Stimulated activated CD8-positive, alpha-beta memory T cell treated with anti-CD3 and anti-CD28 coated beads, Interleukin-12 subunit alpha, Interleukin-12 subunit beta, amount 100 ng/mL, for 24 hours (primary cell): ENCODE measurements around the gene BICDL2.
"Not testable (repeated sequence)": the region's sequence is repeated elsewhere in the genome, so short reads cannot be mapped to it uniquely, and the experiment has no call there.

Source experiments
- DNase-seq: peaks from one replicate; pipeline ENCODE4 v3.0.0-alpha.2; 2020; ENCODE audit errors: extremely low read depth

The BICDL2 gene

DNA sequence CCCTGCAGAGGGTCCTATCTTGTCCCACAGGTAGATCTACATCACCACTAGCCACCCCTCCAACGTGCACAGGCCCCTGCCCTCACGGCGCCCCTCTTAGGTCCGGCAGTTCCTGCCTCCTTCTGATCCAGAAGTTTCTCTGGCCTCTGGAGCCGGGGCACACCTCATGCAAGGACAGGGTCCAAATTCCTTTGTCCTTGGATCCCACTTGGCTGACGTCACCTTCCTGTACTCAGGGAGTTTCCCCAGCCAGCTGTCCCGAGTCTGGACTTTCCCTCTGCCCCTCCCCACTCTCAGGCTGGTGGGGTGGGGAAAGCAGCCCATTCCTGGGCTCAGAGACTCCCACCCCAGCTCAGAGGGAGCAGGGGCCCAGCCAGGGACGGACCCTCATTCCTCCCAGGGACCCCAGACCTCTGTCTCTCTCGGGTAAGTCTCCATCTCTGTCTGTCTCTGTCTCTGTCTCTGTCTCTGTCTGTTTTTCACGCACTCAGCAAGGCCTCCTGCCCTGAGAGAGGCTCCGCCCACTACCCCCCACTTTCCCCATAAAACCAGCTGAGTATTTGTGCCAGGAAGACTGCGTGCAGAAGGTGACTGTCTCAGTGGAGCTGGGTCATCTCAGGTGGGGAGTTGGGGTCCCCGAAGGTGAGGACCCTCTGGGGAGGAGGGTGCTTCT, 28.5 kb upstream of the BICDL2 start, which contains the start of gene IL32:
TSS of gene IL32 (plus strand) at position 572 of the 673 bp plus-strand sequence. CDS start 172 bp downstream, outside the sequence.
- DNase-seq: no peak

DNA sequence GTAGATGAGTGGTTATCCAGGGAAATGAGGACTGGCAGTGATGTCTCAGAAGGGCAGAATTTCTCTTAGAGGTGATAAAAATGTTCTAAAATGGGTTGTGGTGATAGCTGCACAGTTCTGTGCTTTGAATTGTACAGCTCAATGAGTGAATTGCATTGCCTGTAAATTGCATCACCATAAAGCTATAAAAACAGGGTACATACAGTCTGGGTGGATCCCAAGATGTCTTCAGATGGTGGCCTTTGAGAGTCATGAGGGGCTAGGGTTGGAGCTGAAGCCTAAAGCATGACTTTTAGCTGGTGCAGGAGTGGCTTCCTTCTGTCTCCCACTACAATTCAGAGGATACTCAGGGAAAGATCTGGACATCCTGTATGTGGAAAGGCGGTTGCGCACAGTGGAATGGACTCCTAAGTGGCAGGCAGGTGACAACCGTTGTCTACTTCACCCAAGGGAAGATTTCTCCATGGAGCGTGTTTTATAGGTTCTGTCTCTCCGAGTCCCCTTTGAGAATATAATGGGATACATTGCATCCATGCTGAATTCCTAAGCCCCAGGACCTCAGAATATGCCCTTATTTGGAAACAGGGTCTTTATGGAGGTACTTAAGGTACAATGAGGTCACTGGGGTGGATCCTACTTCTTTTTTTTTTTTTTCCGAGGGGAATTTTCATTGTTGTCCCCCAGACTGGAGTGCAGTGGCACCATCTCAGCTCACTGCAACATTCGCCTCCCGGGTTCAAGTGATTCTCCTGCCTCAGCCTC, 27.1 kb upstream of the BICDL2 start:
- no peak for DNase-seq

DNA sequence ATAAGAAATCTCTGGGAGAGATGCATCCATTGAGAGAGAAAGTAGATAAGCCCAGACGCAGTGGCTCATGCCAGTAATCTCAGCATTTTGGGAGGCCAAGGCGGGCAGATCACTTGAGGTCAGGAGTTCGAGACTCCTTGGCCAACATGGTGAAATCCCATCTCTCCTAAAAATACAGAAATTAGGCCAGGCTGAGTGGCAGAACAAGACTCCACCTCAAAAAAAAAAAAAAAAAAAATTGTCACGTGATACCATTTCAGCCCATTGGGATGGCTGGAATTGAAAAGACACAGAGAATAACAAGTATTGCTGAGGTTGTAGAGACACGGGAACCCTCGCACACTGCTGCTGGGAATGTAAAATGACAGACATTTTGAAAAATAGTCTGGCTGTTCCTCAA, 25.8 kb upstream of the BICDL2 start:
- no peak for DNase-seq

DNA sequence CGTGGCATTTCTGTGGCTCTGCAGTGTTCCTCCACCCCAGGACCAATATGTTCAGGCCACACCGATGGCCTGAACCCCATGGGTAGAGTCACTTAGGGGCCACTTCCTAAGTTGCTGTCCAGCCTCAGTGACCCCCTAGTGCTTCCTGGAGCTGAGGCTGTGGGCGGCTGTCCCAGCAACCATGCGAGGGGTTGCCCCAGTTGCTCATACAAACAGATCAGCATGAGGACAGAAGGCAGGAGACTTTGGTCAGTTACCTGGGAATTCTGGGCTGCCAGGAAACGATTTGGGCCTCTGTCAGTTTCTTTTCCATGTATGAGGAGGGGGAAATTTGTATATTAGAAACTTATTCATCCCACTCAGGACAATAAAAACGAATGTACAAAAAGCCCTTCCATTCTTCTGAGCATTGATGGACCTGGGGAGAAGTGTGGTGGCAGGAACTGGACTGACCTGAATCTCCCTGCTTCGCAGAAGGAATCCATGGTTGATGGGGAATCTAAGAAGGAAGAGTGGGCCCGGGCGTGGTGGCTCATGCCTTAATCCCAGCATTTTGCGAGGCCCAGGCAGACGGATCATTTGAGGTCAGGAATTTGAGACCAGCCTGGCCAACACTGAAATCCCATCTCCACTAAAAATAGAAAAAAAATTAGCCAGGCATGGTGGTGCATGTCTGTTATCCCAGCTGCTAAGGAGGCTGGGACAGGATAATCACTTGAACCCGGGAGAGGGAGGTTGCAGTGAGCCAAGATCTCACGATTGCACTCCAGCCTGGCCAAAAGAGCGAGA, 23.8 kb upstream of the BICDL2 start:
- no peak for DNase-seq

DNA sequence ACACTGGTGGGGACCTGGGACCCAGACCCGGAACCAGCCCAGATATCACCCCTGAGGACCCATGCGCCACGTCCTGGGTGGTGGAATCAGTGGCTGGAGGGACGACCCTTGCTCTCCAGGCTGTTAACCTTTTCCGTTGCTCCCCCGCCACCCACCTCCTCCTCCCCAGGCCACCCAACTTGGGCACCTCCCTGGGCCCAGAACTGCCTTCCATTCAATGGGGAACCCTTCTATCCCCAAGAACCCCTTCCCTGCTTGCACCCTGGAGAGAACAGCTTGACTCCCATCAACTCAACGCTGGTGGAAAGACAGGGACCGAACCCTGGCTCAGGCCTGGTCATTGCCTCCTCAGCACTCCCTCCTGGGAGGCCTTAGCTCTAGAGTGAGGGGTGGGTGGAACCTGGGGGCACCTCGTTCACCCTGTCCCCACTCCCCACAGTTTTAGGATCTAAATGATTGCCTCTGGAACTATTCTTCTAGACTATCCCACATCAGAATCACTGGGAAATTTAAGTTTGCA, 23.0 kb upstream of the BICDL2 start:
- DNase-seq: no peak

DNA sequence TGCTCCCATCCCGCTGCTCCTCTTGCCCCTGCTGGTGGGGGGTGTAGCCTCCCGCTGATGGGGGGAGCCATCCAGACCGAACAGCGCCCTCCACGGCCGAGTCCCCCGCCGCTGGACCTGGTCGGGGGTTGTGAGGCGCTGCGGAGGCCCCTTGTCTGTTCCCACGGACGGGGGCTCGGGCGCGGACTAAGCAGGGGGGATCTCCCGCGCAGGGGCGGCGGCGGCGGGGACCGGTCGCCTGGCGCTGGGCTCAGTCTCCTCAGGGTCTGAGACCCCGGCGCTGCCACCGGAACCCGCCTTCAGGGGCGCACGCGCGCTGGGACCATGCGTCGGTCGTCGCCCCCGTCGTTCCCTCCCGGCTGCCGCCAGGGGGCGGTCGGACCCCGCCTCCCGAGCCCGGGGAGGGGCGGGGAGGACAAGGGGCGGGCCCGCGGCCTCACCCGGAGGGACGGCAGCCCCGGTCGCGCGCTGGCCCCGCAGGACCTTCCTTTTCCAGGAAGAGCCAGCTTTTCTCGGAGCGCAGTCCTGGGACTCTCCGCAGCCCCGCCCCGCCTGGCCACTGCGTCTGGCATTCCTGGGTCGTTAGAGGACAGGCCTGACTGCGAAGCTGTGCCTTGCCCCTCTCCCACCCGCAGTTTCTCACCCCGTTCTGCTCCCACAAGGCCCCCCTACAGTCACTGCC, 22.4 kb upstream of the BICDL2 start:
- DNase-seq: peak; percentile 65

- no peak for DNase-seq
Observed at GRCh38 chr16:3058139-3059030, 21.6 kb upstream of the BICDL2 start.

- DNase-seq: no peak
Observed at GRCh38 chr16:3057181-3058138, 20.7 kb upstream of the BICDL2 start.

- no peak for DNase-seq
Observed at GRCh38 chr16:3056336-3057180, 19.8 kb upstream of the BICDL2 start.

GRCh38 chr16:3055734-3056115, 19.0 kb upstream of the BICDL2 start:
- DNase-seq: not testable (repeated sequence)

DNA sequence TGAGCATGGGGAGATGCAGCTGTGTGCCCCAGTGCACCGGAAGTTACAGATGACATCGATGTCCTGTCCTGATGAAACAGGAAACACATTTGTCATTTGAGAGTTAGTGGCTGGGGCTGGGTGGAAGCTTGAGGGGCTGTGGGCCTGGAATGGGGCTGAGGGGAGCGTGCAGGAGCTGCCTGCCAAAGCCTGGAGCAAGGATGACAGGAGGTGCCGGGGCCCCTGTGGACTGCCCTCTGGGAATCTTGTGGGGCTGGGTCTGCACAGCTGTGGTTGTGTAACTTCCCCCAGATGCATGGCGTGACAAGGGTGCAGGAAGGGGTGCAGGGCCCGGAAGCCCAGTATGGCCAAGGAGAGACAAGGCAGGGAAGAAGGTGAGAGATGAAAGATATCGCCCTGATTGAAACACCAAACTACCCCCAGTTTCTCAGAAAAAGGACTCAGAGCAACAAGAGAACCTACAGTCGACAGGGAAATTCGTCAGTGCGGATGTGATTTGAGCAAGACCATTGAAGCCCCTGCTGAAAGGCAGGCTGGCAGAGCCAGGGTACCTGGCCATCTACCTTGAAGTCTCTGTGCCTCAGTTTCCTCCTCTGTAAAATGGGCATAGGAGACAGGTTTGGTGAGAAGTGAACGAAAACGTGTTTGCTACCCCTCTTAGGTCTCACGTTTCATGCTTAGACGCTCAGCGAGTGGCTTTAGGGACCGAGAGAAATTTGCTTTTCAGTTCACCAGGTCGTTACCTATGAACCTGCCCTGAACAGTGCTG, 18.4 kb upstream of the BICDL2 start:
- no peak for DNase-seq

GRCh38 chr16:3053330-3053710, 16.6 kb upstream of the BICDL2 start:
- DNase-seq: not testable (repeated sequence)

- not testable (repeated sequence) for DNase-seq
Observed at GRCh38 chr16:3052571-3053329, 16.0 kb upstream of the BICDL2 start.

DNA sequence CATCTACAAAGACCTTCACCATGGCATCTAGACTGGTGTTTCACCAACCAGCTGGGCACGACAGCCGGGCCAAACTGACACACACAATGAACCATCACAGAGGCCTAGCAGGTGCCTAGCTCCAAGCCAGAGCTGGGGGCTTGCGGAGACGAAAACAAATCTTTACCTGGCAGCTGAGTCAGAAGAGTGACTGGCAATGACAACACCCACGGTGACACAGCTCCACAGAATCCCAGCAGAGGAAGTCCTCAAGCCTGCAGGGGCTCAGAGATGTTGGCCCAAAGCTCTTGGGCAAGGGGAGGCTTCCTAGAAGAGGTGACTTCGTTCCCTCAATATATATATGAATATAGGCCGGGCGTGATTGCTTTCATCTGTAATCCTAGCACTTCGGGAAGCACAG, 14.8 kb upstream of the BICDL2 start:
- DNase-seq: no peak

- DNase-seq: no peak
Observed at GRCh38 chr16:3051009-3051408, 14.3 kb upstream of the BICDL2 start.

GRCh38 chr16:3050487-3050886, 13.7 kb upstream of the BICDL2 start:
- no peak for DNase-seq

DNA sequence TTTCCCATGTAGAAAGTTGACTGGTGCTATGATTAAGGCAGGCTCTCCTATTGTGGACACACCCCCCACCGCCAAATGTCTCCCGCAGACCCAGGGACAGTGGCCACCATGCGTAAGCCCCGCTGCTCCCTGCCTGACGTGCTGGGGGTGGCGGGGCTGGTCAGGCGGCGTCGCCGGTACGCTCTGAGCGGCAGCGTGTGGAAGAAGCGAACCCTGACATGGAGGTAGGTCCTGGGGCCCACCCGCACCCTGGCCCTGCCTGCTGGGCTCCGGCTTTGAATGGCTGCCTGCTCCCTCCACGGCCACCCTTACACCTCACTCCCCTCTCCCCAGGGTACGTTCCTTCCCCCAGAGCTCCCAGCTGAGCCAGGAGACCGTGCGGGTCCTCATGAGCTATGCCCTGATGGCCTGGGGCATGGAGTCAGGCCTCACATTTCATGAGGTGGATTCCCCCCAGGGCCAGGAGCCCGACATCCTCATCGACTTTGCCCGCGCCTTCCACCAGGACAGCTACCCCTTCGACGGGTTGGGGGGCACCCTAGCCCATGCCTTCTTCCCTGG, 13.3 kb upstream of the BICDL2 start:
- DNase-seq: no peak
